Measurements from ENCODE around the gene SYCP1.
"Not testable (repeated sequence)": the region's sequence is repeated elsewhere in the genome, so short reads cannot be mapped to it uniquely, and the experiment has no call there.

The SYCP1 gene, protein sequence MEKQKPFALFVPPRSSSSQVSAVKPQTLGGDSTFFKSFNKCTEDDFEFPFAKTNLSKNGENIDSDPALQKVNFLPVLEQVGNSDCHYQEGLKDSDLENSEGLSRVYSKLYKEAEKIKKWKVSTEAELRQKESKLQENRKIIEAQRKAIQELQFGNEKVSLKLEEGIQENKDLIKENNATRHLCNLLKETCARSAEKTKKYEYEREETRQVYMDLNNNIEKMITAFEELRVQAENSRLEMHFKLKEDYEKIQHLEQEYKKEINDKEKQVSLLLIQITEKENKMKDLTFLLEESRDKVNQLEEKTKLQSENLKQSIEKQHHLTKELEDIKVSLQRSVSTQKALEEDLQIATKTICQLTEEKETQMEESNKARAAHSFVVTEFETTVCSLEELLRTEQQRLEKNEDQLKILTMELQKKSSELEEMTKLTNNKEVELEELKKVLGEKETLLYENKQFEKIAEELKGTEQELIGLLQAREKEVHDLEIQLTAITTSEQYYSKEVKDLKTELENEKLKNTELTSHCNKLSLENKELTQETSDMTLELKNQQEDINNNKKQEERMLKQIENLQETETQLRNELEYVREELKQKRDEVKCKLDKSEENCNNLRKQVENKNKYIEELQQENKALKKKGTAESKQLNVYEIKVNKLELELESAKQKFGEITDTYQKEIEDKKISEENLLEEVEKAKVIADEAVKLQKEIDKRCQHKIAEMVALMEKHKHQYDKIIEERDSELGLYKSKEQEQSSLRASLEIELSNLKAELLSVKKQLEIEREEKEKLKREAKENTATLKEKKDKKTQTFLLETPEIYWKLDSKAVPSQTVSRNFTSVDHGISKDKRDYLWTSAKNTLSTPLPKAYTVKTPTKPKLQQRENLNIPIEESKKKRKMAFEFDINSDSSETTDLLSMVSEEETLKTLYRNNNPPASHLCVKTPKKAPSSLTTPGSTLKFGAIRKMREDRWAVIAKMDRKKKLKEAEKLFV

DNA sequence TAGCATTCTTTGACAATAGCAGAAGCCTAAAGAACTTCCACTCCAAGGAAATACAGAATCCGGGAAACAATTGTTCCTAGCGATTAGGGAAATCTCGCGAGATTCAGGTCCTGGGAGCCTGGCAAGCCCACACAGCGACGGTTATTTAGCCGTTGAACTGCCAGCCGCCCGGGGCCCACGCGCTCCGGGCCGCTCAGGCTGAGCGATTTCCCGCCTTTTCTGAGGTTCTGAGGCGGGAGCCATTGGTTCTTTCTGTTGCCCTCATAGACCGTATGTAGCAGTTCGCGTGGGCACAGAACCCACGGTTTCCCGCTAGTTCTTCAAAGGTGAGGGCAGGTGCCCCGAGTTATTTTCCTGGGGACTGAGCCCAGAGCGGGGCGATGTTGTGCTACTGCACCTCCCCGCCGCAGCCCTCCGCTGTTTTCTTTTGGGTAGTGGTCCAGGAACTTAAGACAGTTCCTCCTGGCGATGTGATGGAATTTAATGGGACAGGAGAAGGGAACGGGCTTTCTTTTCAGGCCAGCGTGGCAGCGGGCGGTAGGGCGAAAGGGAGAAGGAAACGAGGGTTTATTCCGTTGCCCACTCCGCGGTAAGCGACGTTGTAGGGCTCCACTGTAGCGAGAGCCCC, at the start of gene SYCP1:
Gene SYCP1 (plus strand): TSS at position 171 of the 628 bp plus-strand sequence. CDS start 602 bp downstream, outside the sequence.
- no peak for DNase-seq (ENCODE audit: low spot score)

DNA sequence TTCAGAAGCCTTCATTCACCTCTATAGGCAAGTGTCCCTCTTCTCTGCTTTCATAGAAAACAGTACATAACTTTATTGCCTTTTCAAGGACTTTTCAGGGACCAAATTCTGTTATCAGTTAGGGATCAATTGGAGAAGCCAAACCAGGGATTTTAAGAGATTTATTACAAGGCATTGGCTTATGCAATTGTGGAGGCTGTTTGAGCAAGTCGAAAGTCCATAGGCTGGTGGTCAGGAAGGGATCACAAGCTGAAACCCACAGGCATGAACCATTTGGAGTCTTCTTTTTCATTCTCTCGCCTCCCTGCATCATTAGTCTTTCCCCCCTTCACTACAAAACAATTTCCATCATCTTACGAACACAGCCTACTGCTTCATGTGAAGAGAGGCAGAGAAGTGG, 34.8 kb upstream of the SYCP1 start:
- DNase-seq (ENCODE audit: low spot score): no peak

DNA sequence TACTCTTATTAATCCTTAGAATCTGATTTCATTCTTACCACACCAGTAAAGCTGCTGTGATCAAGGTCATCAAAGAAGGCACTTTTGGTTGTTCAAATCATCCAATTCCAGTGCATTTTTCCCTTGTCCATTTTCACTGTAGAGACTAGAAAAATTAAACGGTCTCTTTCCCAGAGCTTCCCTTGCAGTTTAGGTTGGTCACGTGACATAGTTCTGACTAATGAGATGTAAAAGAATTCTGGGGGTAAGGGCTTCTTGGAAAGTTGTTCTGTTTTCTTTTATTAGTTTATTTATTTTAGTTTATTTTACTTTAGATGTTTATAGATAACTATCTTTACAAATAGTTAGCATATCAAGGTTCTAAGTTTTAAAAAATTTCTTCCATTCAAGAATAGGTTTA, 34.3 kb upstream of the SYCP1 start:
- no peak for DNase-seq (ENCODE audit: low spot score)

DNA sequence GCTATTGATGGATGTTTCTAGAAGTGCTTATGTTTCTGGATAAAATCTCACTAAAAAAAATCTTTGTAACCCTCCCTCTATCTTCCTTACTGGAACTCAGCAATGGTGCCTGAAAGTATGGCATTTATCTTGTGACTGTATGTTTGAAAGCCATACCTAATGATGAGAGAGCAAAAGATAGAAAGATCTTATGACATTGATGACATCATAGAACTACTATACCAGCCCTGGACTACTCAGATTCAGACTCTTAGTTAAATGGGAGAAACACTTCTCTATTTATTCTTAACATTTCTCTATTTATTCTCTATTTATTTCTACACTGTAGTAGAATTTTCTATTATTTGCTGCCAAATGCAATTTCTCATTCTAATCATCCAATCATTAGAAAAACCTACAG, 32.7 kb upstream of the SYCP1 start:
- no peak for DNase-seq (ENCODE audit: low spot score)

DNA sequence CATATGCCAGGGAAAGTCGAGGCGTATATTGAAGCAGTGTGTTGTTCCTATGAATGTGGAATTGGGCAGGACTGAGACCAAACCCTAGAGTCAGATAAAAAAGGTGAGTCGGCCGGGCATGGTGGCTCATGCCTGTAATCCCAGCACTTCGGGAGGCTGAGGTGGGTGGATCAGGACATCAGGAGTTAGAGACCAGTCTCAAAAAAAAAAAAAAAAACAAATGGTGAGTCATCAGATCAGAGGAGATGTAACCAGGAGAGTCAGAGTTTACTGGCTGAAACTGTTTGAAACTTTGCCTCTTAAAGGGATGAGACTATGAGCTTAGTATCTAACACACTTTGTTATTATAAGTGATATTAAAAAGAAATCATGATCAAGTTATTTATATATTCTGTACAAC, 26.4 kb upstream of the SYCP1 start:
- no peak for DNase-seq (ENCODE audit: low spot score)

DNA sequence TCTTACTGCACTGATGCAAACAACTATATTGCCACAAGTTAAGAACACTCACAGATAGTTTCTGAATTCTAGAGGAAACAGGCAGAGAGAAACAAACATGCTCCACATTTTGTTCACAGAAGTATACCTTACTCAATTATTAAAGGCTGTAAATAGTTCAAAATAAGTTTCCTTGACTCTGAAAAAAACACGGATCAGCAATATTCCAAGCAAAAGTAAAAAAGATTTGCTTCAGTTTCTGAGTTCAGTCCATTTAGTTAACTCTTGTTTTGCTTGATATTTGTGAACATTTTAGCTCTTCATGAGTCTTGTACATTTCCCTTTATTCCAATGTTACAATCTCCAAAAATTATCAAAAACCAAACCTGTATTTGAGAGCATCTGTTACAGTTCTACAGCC, 24.6 kb upstream of the SYCP1 start:
- DNase-seq (ENCODE audit: low spot score): not testable (repeated sequence)

DNA sequence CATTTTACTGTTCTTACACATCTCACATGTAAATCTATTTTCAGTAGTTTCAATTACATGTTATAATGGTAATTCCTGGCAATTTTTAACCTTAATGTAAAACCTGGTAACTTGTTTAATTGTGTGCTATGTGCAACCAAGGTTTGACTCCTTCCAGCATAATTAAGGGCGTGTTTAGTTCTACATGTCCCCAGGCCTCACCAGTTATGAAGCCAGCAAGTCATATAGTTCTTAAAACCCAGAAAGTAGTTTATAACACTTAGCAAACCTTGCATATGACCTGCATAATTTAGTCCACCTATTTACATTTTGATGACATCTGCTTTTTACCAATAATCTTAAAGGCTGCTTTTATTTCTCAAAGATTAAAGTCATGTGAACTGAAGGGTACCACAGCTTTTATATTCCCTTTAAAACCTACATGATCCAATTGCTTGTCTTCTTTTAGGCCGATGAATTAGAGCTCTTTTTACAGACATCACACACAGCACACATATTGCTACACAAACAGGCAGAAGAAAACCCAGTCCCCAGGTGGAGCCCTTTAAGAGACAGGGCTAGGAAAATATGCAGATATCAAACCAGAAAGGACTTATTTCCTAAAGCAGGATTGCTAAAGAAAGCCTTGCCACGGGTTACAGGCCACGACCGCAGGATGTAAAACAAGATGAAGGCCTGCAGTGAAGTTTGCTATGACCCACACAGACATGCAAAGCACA, 23.2 kb upstream of the SYCP1 start:
- no peak for DNase-seq (ENCODE audit: low spot score)

DNA sequence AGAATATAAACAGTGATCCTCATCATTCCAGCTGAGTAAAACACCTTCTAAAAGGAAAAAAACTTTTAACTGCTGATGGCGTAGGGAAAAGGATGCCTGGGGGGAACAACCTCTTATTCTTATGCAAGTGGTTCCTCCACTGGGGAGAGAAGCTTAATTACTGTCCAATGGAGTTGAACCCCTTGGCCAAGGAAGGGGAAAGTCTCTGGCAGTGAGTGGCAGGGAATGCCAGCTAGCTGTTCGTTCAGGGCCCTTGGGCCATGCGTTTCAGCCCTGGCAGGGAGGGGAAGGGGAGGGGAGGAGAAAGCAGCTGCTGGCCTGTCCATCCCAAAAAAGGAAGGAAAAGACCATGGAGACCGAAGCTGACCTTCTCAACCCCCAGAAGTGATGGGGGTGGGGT, 22.6 kb upstream of the SYCP1 start:
- no peak for DNase-seq (ENCODE audit: low spot score)

DNA sequence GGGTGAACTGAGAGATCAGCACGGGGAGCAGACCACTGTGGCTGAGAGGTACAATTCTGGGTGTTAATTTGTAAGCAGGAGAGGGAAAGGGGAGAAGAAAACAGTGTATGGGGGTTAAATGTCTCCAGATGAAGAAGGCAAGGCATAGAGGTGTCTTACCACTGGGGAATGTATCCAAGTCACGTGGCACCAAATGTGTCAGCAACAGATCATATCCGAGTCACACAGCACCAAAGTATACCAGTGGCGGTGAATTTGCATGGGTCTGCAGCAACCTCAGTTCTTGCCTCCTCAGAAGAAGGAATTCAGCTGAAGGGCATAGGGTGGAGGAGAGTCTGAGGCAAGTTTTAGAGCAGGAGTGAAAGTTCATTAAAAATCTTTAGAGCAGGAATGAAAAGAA, 21.2 kb upstream of the SYCP1 start:
- no peak for DNase-seq (ENCODE audit: low spot score)

DNA sequence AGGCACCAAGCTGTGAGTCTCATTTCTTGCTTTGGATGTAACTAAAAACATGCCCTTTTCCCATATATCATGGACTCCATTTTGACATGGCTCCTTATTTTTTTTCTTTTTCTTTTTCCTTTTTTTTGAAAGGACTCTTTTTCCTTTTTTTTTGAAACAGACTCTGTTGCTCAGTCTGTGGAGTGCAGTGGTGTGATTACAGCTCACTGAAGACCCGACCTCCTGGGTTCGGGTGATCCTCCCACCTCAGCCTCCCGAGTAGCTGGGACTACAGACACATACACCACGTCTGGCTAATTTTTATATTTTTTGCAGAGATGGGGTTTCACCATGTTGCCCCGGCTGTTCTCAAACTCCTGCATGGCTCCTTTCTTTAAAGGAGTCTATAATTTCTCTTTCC, 10.4 kb upstream of the SYCP1 start:
- no peak for DNase-seq (ENCODE audit: low spot score)

DNA sequence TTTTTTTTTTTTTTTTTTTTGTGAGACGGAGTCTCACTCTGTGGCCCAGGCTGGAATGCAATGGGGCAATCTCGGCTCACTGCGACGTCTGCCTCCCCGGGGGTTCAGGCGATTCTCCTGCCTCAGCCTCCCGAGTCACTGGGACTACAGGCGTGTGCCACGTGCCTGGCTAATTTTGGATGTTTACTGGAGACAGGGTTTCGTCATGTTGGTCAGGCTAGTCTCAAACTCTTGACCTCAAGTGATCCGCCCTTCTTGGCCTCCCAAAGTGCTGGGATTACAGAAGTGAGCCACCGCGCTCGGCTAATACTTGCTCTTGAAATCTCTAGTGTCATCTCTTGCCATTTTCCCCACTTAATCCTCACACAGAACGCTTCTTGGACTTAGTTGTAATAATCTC, 1.1 kb upstream of the SYCP1 start:
- DNase-seq (ENCODE audit: low spot score): no peak

DNA sequence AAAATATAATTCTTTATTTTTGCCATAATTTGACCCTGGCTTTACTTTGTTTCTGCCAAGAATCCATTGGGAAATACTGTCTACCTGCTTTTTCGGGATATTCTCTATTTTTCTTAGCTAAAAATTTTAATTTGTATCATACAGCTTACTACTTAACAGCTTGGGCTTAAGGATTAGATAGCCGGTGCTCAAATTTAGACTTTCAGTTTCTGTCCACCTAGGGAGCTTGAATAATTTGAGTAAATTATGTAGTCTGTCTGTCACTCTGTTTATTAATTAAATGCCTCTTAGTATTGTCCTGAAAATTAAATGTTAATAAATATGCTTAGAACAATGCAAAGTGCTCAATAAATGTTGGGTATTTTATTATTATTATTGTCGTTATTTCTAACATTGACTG, 6.7 kb downstream of the SYCP1 start:
- DNase-seq (ENCODE audit: low spot score): no peak

DNA sequence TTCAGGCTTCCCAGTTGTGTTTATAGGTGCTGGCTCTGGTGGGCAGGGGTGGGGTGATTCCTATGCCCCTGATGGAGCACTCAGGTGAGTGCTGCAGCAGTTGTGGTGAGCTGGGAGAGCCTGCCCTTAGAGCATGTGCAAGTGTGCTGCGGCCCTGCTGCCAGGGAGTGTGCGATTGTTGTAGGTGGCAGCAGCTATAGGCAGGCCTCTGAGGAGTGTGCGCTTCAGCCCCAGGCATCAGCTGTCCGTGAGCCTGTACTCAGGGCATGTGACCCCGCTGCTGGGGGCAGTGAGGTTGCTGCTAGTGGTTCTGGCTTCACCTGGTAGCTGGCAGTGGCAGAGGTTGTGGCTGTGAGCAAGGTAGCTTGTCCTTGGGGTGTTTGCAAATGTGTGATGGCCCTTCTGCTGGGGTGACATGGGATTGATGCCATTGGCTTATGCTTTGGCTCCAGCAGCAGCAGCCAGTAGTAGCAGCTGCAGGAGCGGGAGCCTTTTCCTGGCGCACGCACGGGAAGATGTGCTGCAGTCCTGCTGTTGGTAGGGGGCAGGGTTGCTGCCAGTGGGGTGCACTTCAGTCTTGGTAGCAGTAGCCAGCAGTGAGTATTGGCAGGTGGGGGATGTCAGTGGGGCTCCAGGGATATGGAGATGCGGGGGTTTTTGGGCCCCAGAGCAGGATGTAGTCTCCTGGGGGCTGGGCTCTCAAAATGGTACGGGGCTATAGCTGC, 37.7 kb downstream of the SYCP1 start:
- no peak for DNase-seq (ENCODE audit: low spot score)

DNA sequence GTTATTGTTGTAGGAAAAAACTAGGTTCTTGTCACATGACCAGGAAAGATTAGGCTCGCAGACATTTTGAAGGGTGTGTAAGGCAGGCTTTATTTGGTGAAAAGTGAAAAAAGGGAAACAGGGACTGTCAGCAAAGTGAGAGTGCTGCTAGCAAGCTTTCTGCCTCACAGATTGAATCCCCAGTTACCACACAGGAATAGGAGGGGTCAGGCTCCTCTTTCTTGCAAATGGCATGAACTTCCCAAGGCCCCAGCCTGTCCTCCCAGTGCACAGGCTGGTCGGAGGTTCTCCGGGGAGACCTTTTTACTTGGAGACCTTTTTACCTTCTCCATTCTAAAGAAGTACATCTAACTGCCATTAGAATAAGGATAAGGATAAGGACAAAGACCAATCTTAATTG, 42.1 kb downstream of the SYCP1 start:
- no peak for DNase-seq (ENCODE audit: low spot score)

DNA sequence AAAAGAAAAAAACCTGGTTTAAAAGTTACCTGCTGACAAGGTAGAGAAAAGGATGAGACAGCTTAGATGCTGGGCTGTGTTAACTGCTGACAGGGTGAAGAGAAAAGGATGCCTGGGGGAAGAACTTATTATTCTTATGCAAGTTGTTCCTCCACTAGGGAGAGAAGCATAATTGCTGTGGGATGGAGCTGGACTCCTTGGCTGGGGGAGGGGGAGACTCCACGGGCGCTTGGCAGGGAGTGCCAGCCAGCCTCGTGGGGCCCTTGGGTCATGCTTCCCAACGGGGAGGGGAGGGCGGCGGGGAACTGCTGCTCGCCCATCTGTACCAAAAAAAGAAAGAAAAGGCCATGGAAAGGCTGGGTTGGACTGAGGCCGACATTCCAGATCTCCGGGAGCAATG, 47.2 kb downstream of the SYCP1 start:
- no peak for DNase-seq (ENCODE audit: low spot score)

DNA sequence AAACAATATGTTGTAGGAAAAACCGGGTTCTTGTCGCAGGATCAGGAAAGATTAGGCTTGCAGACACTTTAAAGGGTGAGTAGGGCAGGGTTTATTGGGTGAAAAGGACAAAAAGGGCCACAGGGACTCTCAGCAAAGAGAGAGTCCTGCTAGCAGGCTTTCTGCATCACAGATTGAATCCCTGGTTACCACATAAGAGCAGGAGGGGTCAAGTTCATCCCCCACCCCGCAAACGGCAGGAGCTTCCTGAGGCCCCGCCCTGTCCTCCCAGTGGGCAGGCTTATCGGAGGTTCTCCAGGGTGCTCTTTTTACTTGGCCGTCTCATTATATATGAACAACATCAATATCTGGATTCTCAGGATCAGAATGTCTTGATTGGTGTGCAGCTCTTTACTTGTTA, 47.7 kb downstream of the SYCP1 start:
- DNase-seq (ENCODE audit: low spot score): no peak

DNA sequence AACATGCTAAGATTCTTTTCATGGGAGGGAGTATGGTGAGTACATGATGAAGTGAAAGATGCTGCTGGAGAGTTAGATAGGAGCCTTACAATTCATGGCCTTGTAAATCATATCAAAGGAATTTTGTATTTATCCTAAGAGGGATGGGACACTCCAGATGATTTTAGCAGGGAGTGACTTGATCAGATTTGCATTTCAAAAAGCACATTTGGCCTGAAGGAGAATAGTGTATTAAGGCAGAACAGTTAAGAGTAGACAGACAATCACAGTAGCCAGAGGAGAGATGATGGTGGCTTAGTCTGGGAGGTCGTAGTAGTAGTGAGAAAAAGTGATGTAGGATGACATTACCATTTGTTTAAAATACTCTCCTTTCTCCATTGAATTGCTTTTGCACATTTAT, 48.8 kb downstream of the SYCP1 start:
- DNase-seq (ENCODE audit: low spot score): no peak

DNA sequence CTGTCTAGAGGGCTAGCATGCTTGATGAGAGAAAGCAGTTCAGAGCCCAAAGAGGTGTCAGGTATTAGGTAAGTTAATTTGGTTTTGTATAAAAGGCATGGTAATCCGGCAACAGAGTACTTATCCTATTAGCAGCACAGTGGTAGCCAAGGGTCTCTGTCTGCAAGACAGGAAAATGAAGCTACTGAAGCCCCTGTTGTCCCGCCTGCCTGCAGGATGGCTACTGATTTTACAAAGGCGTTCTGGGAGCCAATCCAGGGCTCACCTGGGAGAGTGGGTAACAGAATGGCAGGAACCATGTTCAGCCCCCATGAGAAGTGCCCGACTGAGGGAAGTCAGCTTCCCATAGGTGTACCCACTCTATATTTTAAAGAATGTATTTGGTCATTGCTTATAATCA, 61.1 kb downstream of the SYCP1 start:
- DNase-seq (ENCODE audit: low spot score): not testable (repeated sequence)

DNA sequence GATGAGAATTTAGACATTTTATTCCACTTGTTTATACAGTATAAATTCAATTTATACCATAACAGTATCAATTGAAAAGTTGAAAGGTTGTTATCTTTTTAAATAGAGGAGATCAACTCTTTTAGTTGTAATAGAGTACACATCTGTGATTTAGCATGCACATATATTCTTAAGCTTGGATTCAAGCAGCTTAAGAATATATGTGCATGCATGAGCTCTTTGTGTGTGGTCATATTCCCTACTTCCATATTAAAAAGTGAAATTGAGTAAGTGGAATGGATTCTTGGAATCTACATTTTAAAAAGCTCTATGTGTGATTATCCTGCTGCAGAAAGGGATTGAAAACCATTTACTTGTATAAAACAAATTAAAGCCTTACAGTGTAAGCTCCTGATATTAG, 71.9 kb downstream of the SYCP1 start:
- no peak for DNase-seq (ENCODE audit: low spot score)

DNA sequence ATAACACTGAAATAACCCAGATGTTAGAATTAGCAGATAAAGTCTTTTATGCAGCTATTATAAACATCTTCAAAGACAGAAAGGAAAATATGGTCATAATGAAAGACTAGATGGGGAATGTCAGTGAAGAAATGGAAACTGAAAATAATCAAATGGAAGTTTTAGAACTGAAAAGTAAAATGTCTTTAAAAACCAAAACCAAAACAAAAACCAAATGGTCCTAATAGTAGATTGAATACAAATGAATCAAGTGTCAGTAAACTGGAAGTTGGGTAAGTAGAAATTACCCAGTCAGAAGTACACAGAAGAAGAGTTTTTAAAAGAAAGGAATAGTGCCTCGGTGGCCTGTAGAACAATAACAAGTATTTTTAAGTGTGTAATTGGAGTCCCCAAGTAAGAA, 72.7 kb downstream of the SYCP1 start:
- no peak for DNase-seq (ENCODE audit: low spot score)

DNA sequence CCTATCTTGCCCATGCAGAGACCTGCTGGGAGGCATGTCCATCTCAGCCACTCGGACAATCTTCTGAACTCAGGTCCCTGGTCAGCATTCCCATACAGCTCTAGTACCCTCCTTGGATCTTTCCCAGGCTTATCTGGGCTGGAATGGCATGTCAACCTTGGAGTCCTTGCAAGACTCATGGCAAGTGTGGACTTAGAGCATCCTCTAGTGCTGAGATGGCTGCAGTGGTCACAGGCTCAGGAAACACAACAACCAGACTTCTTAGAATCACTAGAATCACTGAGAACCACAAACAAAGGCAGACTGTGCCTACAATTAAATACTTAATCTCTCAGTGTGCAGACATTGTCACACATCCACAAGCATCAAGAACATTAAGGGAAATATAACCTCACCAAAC, 101.9 kb downstream of the SYCP1 start:
- no peak for DNase-seq (ENCODE audit: low spot score)

All from activated CD4-positive, alpha-beta T cell treated with anti-CD3 and anti-CD28 coated beads, Interleukin-2, Interleukin-4, amounts not matched to agents 100 ng/mL and 50 ng/mL, durations not matched to agents 16 hours and 8 hours (primary cell).